ES-I3 (cell line): Measurements from ENCODE around the gene NOTCH3.

Experiments used
- H3K36me3 ChIP-seq: 2 replicates; pipeline ENCODE4 v1.6.1; 2013; ENCODE audit warnings: mild to moderate bottlenecking, low read length, control low read depth, moderate library complexity; ENCODE audit not compliant: insufficient read depth
- H3K4me1 ChIP-seq: 2 replicates; pipeline ENCODE4 v1.6.1; 2013; ENCODE audit warnings: mild to moderate bottlenecking, control low read depth, low read length; ENCODE audit not compliant: insufficient read depth
- H3K9ac ChIP-seq: 2 replicates; pipeline ENCODE4 v1.6.1; 2013; ENCODE audit warnings: low read depth, mild to moderate bottlenecking, low read length, moderate library complexity
- H3K9me3 ChIP-seq: 2 replicates; pipeline ENCODE4 v1.6.1; 2013; ENCODE audit warnings: mild to moderate bottlenecking, low read length, moderate library complexity; ENCODE audit not compliant: control insufficient read depth, insufficient read depth

Gene NOTCH3

GRCh38 chr19:15110418-15110815 is 90.4 kb downstream of the NOTCH3 start:
- H3K4me1 ChIP-seq, result no peaks in the 10 kb centered on the region; the same call in 1 of the 2 replicates
- H3K36me3 ChIP-seq, result peaks cover 12% of the 10 kb centered on the region
- no peak overlapping the region for H3K9ac ChIP-seq
- H3K9me3 ChIP-seq, result no peaks in the 10 kb centered on the region; the same call in 1 of the 2 replicates

- Histone ChIP-seq H3K4me1 (no peaks in the 10 kb centered on the region; the same call in 1 of the 2 replicates), H3K9ac (no peak overlapping the region), H3K36me3 (peaks cover 12% of the 10 kb centered on the region), H3K9me3 (no peaks in the 10 kb centered on the region; the same call in none of the 2 replicates)
Observed at GRCh38 chr19:15109768-15110417, 90.9 kb downstream of the NOTCH3 start.
